Measurements from ENCODE around the gene RBM20. TPM values are rescaled to one million over a fixed set of nuclear protein-coding genes. Genes with fewer than 3 reads are reported as not detected.
A peak's percentile ranks its signal among the peaks of the same experiment; 100 is the strongest.

RBM20 gene
- polyA plus RNA-seq, 1 donor (not counting 4 experiments of a cell fraction or from before 2014, with no cell fraction given), result 0.01 TPM

GRCh38 chr10:110863361-110863760 lies 219.2 kb downstream of the RBM20 start:
- Histone ChIP-seq H4K20me1 (ENCODE audit: control insufficient read depth, extremely low read depth, insufficient read depth, low read length) (no peaks in the 10 kb centered on the region), H3K9me3 (ENCODE audit: control insufficient read depth, low read depth, low read length) (no peaks in the 10 kb centered on the region), H3K9ac (ENCODE audit: control insufficient read depth, extremely low read depth, insufficient read depth, low read length) (no peak overlapping the region), H3K79me2 (ENCODE audit: control insufficient read depth, insufficient read depth, low read length) (no peaks in the 10 kb centered on the region), H3K27me3 (ENCODE audit: control insufficient read depth, extremely low read depth, insufficient read depth, low read length) (no peaks in the 10 kb centered on the region), H3K36me3 (ENCODE audit: control insufficient read depth in 2 of 2, extremely low read depth in 1 of 2, insufficient read depth in 2 of 2, low read length in 2 of 2) (no peaks in the 10 kb centered on the region), H3K4me1 (ENCODE audit: control insufficient read depth, extremely low read depth, insufficient read depth, low read length) (peaks cover 46% of the 10 kb centered on the region), H3K4me3 (ENCODE audit: control insufficient read depth in 2 of 3, extremely low read depth in 1 of 3, insufficient read depth in 2 of 3, low read depth in 1 of 3, low read length in 3 of 3) (no peak overlapping the region), H3K9me1 (ENCODE audit: control insufficient read depth, extremely low read depth, insufficient read depth, low read length) (no peaks in the 10 kb centered on the region), H3K27ac (ENCODE audit: control insufficient read depth, insufficient read depth, low read length) (peak overlapping the region; percentile 83), H2AFZ (ENCODE audit: control insufficient read depth, low read length) (no peak overlapping the region), H3K4me2 (ENCODE audit: control insufficient read depth, extremely low read depth, insufficient read depth, low read depth, low read length) (no peak overlapping the region)
- TF ChIP-seq EZH2 (IDR thresholded peaks at IDR 0.05; ENCODE audit: low read length) (no peak), CTCF (optimal IDR thresholded peaks at IDR 0.05 in 1 of 3, IDR thresholded peaks at IDR 0.05 in 1 of 3, conservative IDR thresholded peaks at IDR 0.05 in 1 of 3; ENCODE audit: extremely low read depth in 1 of 3, insufficient read depth in 2 of 3, low read length in 3 of 3) (no peak)
- DNase-seq (ENCODE audit: low read depth, low spot score) (no peak), FAIRE-seq (no peak)
- dilution Hi-C loops (cut with MboI; ENCODE audit: extremely low pct_ligation_motif_present, low sequenced_read_pairs), result no loop called here

GRCh38 chr10:110863956-110864355 lies 219.8 kb downstream of the RBM20 start:
- dilution Hi-C loops (cut with MboI; ENCODE audit: extremely low pct_ligation_motif_present, low sequenced_read_pairs), result no loop called here
- Histone ChIP-seq H3K9me1 (ENCODE audit: control insufficient read depth, extremely low read depth, insufficient read depth, low read length) (no peaks in the 10 kb centered on the region), H2AFZ (ENCODE audit: control insufficient read depth, low read length) (no peak overlapping the region), H3K4me3 (ENCODE audit: control insufficient read depth in 2 of 3, extremely low read depth in 1 of 3, insufficient read depth in 2 of 3, low read depth in 1 of 3, low read length in 3 of 3) (no peak overlapping the region), H3K27ac (ENCODE audit: control insufficient read depth, insufficient read depth, low read length) (no peak overlapping the region), H3K36me3 (ENCODE audit: control insufficient read depth in 2 of 2, extremely low read depth in 1 of 2, insufficient read depth in 2 of 2, low read length in 2 of 2) (no peaks in the 10 kb centered on the region), H3K9ac (ENCODE audit: control insufficient read depth, extremely low read depth, insufficient read depth, low read length) (no peak overlapping the region), H3K79me2 (ENCODE audit: control insufficient read depth, insufficient read depth, low read length) (no peaks in the 10 kb centered on the region), H3K9me3 (ENCODE audit: control insufficient read depth, low read depth, low read length) (no peaks in the 10 kb centered on the region), H3K27me3 (ENCODE audit: control insufficient read depth, extremely low read depth, insufficient read depth, low read length) (no peaks in the 10 kb centered on the region), H3K4me2 (ENCODE audit: control insufficient read depth, extremely low read depth, insufficient read depth, low read depth, low read length) (no peak overlapping the region), H3K4me1 (ENCODE audit: control insufficient read depth, extremely low read depth, insufficient read depth, low read length) (peaks cover 42% of the 10 kb centered on the region), H4K20me1 (ENCODE audit: control insufficient read depth, extremely low read depth, insufficient read depth, low read length) (no peaks in the 10 kb centered on the region)
- FAIRE-seq (no peak), DNase-seq (ENCODE audit: low read depth, low spot score) (no peak)
- TF ChIP-seq EZH2 (IDR thresholded peaks at IDR 0.05; ENCODE audit: low read length) (no peak), CTCF (optimal IDR thresholded peaks at IDR 0.05 in 1 of 3, IDR thresholded peaks at IDR 0.05 in 1 of 3, conservative IDR thresholded peaks at IDR 0.05 in 1 of 3; ENCODE audit: extremely low read depth in 1 of 3, insufficient read depth in 2 of 3, low read length in 3 of 3) (no peak)

Measured in keratinocyte (primary cell).